Chondrocyte (in vitro differentiated cells): ENCODE measurements around the gene PRELID1. TPM values are rescaled to one million over a fixed set of nuclear protein-coding genes. Genes with fewer than 3 reads are reported as not detected.

Source experiments
- DNase-seq: peaks from one replicate; pipeline ENCODE4 v3.0.0; 2021; ENCODE audit warnings: mixed read lengths, low spot score
- H3K27ac Mint-ChIP-seq: one replicate; pipeline ENCODE4 v1.8.0; 2021; ENCODE audit warnings: mild to moderate bottlenecking, moderate library complexity, mixed read lengths; ENCODE audit not compliant: unreplicated experiment
- H3K27me3 Mint-ChIP-seq: 2 replicates; pipeline ENCODE4 v1.8.0; 2021; ENCODE audit warnings: low read depth, mixed read lengths
- H3K36me3 Mint-ChIP-seq: 2 replicates; pipeline ENCODE4 v1.8.0; 2021; ENCODE audit warnings: low read depth, mixed read lengths
- H3K4me1 Mint-ChIP-seq: 2 replicates; pipeline ENCODE4 v1.8.0; 2021; ENCODE audit warnings: low read depth, mild to moderate bottlenecking, mixed read lengths
- H3K4me3 Mint-ChIP-seq: one replicate; pipeline ENCODE4 v1.8.0; 2021; ENCODE audit warnings: mild to moderate bottlenecking, moderate library complexity, mixed read lengths; ENCODE audit not compliant: unreplicated experiment
- H3K9me3 Mint-ChIP-seq: 2 replicates; pipeline ENCODE4 v1.8.0; 2021; ENCODE audit warnings: low read depth, mixed read lengths
- CTCF ChIP-seq: fragments of 200-600 bp; sonication (generic); IDR thresholded peaks from 2 replicates; pipeline ENCODE4 v1.5.0; 2021; ENCODE audit warnings: antibody characterized with exemption, mild to moderate bottlenecking, moderate library complexity
- total RNA-seq: library from RNA; stranded (reverse); gene quantifications from 3 replicates; pipeline ENCODE4 v1.2.1, GENCODE V29; 2021

PRELID1 gene
- total RNA-seq, 1 donor from 2014 or later: 109 TPM

- H3K36me3 Mint-ChIP-seq: peaks cover 7% of the 10 kb centered on the region
- no peak for DNase-seq
- no peak overlapping the region for H3K27ac Mint-ChIP-seq
- no peak overlapping the region for H3K4me3 Mint-ChIP-seq
- H3K9me3 Mint-ChIP-seq: no peaks in the 10 kb centered on the region
- no peaks in the 10 kb centered on the region for H3K27me3 Mint-ChIP-seq
- TF ChIP-seq CTCF: no peak
- peaks cover 1% of the 10 kb centered on the region for H3K4me1 Mint-ChIP-seq
These were observed 17.3 kb downstream of the PRELID1 start for GRCh38 chr5:177320879-177321278.

GRCh38 chr5:177325868-177326381 lies 22.3 kb downstream of the PRELID1 start:
- TF ChIP-seq CTCF: no peak
- H3K4me1 Mint-ChIP-seq: peaks cover 21% of the 10 kb centered on the region
- no peak for DNase-seq
- no peak overlapping the region for H3K27ac Mint-ChIP-seq
- no peaks in the 10 kb centered on the region for H3K27me3 Mint-ChIP-seq
- H3K36me3 Mint-ChIP-seq: peaks cover 9% of the 10 kb centered on the region
- no peaks in the 10 kb centered on the region for H3K9me3 Mint-ChIP-seq
- no peak overlapping the region for H3K4me3 Mint-ChIP-seq

- TF ChIP-seq CTCF: peak; percentile 39
- peak overlapping the region; percentile 90 for H3K27ac Mint-ChIP-seq
- no peaks in the 10 kb centered on the region for H3K27me3 Mint-ChIP-seq
- no peak for DNase-seq
- peaks cover 21% of the 10 kb centered on the region for H3K4me1 Mint-ChIP-seq
- no peak overlapping the region for H3K4me3 Mint-ChIP-seq
- peaks cover 13% of the 10 kb centered on the region for H3K36me3 Mint-ChIP-seq
- no peaks in the 10 kb centered on the region for H3K9me3 Mint-ChIP-seq
These were observed 24.2 kb downstream of the PRELID1 start for GRCh38 chr5:177327539-177328522.

GRCh38 chr5:177328545-177329231 lies 25.1 kb downstream of the PRELID1 start:
- no peaks in the 10 kb centered on the region for H3K27me3 Mint-ChIP-seq
- H3K9me3 Mint-ChIP-seq: no peaks in the 10 kb centered on the region
- peak overlapping the region; percentile 90 for H3K27ac Mint-ChIP-seq
- H3K36me3 Mint-ChIP-seq: peaks cover 18% of the 10 kb centered on the region
- H3K4me3 Mint-ChIP-seq: no peak overlapping the region
- DNase-seq: no peak
- H3K4me1 Mint-ChIP-seq: peaks cover 21% of the 10 kb centered on the region
- no peak for TF ChIP-seq CTCF

GRCh38 chr5:177329883-177330282 lies 26.3 kb downstream of the PRELID1 start:
- Mint-ChIP-seq H3K9me3 (no peaks in the 10 kb centered on the region), H3K27me3 (no peaks in the 10 kb centered on the region), H3K36me3 (peaks cover 20% of the 10 kb centered on the region), H3K27ac (no peak overlapping the region), H3K4me1 (peaks cover 21% of the 10 kb centered on the region), H3K4me3 (no peak overlapping the region)
- no peak for DNase-seq
- no peak for TF ChIP-seq CTCF
